H1 (cell line): Measurements from ENCODE around the gene LBX2. TPM values are rescaled to one million over a fixed set of nuclear protein-coding genes. Genes with fewer than 3 reads are reported as not detected.

Source experiments
- CTCF ChIA-PET: fragments of 300-600 bp; sonication (Branson Sonifier 250); formaldehyde crosslinking; loops from one replicate; lab custom pipeline; 2021; ENCODE audit not compliant: partially characterized antibody; lab: Charles Lee
- POLR2A ChIA-PET: fragments of 300-600 bp; sonication (Branson Sonifier 250); formaldehyde crosslinking; loops from one replicate; lab custom pipeline; 2021; ENCODE audit warnings: inconsistent platforms; ENCODE audit not compliant: partially characterized antibody; lab: Charles Lee
- DNase-seq, 2 experiments: peaks; one replicate each; pipeline versions ENCODE4 v3.0.0 to v3.0.0-alpha.2; 2010 to 2022; ENCODE audit warnings: low spot score in 2 of 2, low read depth in 1 of 2, mixed read lengths in 1 of 2
- FAIRE-seq: peaks from 2 replicates; lab custom pipeline; 2011; peaks lifted over from hg19 to GRCh38; lab: Jason Lieb, UNC
- H2AFZ ChIP-seq: 2 replicates; pipeline ENCODE4 v1.8.1; 2012; ENCODE audit warnings: low read length, inconsistent platforms
- H2AK5ac ChIP-seq: 2 replicates; pipeline ENCODE4 v1.6.1; 2013; ENCODE audit warnings: low read depth, low read length
- H2BK120ac ChIP-seq: replicated peaks from 2 replicates; pipeline ENCODE3; 2013; ENCODE audit warnings: low read depth, low read length, inconsistent platforms
- H2BK12ac ChIP-seq: 2 replicates; pipeline ENCODE4 v1.6.1; 2013; ENCODE audit warnings: low read depth, low read length
- H2BK15ac ChIP-seq: 2 replicates; pipeline ENCODE4 v1.6.1; 2013; ENCODE audit warnings: low read length
- H2BK20ac ChIP-seq: 2 replicates; pipeline ENCODE4 v1.6.1; 2013; ENCODE audit warnings: low read length
- H2BK5ac ChIP-seq: 2 replicates; pipeline ENCODE4 v1.6.1; 2013; ENCODE audit warnings: low read depth, low read length
- H3K14ac ChIP-seq: 2 replicates; pipeline ENCODE4 v1.6.1; 2013; ENCODE audit warnings: inconsistent platforms; ENCODE audit not compliant: insufficient read length
- H3K18ac ChIP-seq: 2 replicates; pipeline ENCODE4 v1.6.1; 2013; ENCODE audit warnings: low read length; ENCODE audit errors: extremely low read depth
- H3K23ac ChIP-seq: 2 replicates; pipeline ENCODE4 v1.6.1; 2013; ENCODE audit warnings: inconsistent platforms; ENCODE audit not compliant: insufficient read length
- H3K23me2 ChIP-seq: 2 replicates; pipeline ENCODE4 v1.6.1; 2013; ENCODE audit warnings: low read depth, low read length
- H3K27ac ChIP-seq: 2 replicates; pipeline ENCODE4 v1.6.1; 2011; ENCODE audit warnings: low read depth, low read length, inconsistent platforms
- H3K27me3 ChIP-seq, 4 experiments: replicated peaks in 1 of 4; 1 replicate in 1 of 4; 2 replicates in 3 of 4; pipeline versions ENCODE4 v1.6.1 to v1.8.1; 2011 to 2013; ENCODE audit warnings: low read length in 3 of 4, mild to moderate bottlenecking in 3 of 4, inconsistent platforms in 2 of 4, mixed read lengths in 2 of 4, moderate library complexity in 1 of 4; ENCODE audit not compliant: control insufficient read depth in 3 of 4, insufficient read depth in 3 of 4; ENCODE audit errors: extremely low read depth in 1 of 4
- H3K36me3 ChIP-seq, 4 experiments: 2 replicates each; pipeline versions ENCODE4 v1.6.1 to v1.8.1; 2011 to 2013; ENCODE audit warnings: mild to moderate bottlenecking in 4 of 4, low read length in 3 of 4, moderate library complexity in 2 of 4, control low read depth in 1 of 4, inconsistent platforms in 1 of 4; ENCODE audit not compliant: insufficient read depth in 4 of 4, control insufficient read depth in 2 of 4
- H3K4ac ChIP-seq: replicated peaks from 2 replicates; pipeline ENCODE3; 2013; ENCODE audit warnings: low read length, low read depth, mixed read lengths, inconsistent platforms; ENCODE audit not compliant: insufficient read length
- H3K4me1 ChIP-seq, 4 experiments: replicated peaks in 1 of 4; 1 replicate in 1 of 4; 2 replicates in 3 of 4; pipeline versions ENCODE4 v1.6.1 to v1.8.1; 2011 to 2013; ENCODE audit warnings: low read length in 3 of 4, inconsistent platforms in 2 of 4, mixed read lengths in 1 of 4; ENCODE audit not compliant: insufficient read depth in 4 of 4, control insufficient read depth in 3 of 4
- H3K4me2 ChIP-seq, 2 experiments: 2 replicates each; pipeline versions ENCODE4 v1.6.1 to v1.8.1; 2011 to 2013; ENCODE audit warnings: low read depth in 2 of 2, low read length in 2 of 2, control low read depth in 1 of 2, inconsistent platforms in 1 of 2, mild to moderate bottlenecking in 1 of 2; ENCODE audit not compliant: insufficient read depth in 1 of 2
- H3K4me3 ChIP-seq, 4 experiments: fragments of 200-600, 300-600 bp in 1 of 4; sonication (generic), shearing (Covaris generic), sonication (Bioruptor Twin) in 1 of 4; 2 replicates each; pipeline versions ENCODE4 v1.5.1 to v1.8.1; 2011 to 2016; ENCODE audit warnings: low read length in 4 of 4, low read depth in 3 of 4, control low read depth in 2 of 4, inconsistent platforms in 2 of 4, mild to moderate bottlenecking in 2 of 4, mixed read lengths in 1 of 4, moderate library complexity in 1 of 4; ENCODE audit not compliant: insufficient read depth in 2 of 4; ENCODE audit errors: extremely low read depth in 1 of 4
- H3K56ac ChIP-seq: replicated peaks from 2 replicates; pipeline ENCODE3; 2013; ENCODE audit warnings: low read depth, mild to moderate bottlenecking, mixed read lengths, low read length, inconsistent platforms; ENCODE audit not compliant: insufficient read length
- H3K79me1 ChIP-seq: 2 replicates; pipeline ENCODE4 v1.6.1; 2013; ENCODE audit warnings: low read depth, low read length, control low read depth
- H3K79me2 ChIP-seq, 2 experiments: 2 replicates each; pipeline versions ENCODE4 v1.6.1 to v1.8.1; 2012 to 2013; ENCODE audit warnings: low read length in 2 of 2, mild to moderate bottlenecking in 2 of 2, inconsistent platforms in 1 of 2; ENCODE audit not compliant: insufficient read depth in 2 of 2, control insufficient read depth in 1 of 2
- H3K9ac ChIP-seq, 4 experiments: replicated peaks in 1 of 4; 1 replicate in 1 of 4; 2 replicates in 3 of 4; pipeline versions ENCODE4 v1.6.1 to v1.8.1; 2011 to 2013; ENCODE audit warnings: low read depth in 3 of 4, low read length in 3 of 4, control low read depth in 2 of 4, mild to moderate bottlenecking in 2 of 4, moderate library complexity in 2 of 4, inconsistent platforms in 1 of 4; ENCODE audit errors: extremely low read depth in 1 of 4
- H3K9me3 ChIP-seq, 2 experiments: 2 replicates each; pipeline versions ENCODE4 v1.6.1 to v1.8.1; 2012 to 2013; ENCODE audit warnings: mild to moderate bottlenecking in 2 of 2, moderate library complexity in 2 of 2, control low read depth in 1 of 2, inconsistent platforms in 1 of 2, low read depth in 1 of 2, low read length in 1 of 2, mixed read lengths in 1 of 2; ENCODE audit not compliant: insufficient read depth in 2 of 2
- H4K20me1 ChIP-seq, 2 experiments: replicated peaks in 1 of 2; 2 replicates each; pipeline versions ENCODE3 to v1.8.1; 2011 to 2013; ENCODE audit warnings: inconsistent platforms in 2 of 2, low read length in 2 of 2, mild to moderate bottlenecking in 1 of 2; ENCODE audit not compliant: insufficient read depth in 2 of 2, control insufficient read depth in 1 of 2
- H4K5ac ChIP-seq: 2 replicates; pipeline ENCODE4 v1.6.1; 2013; ENCODE audit warnings: low read length, low read depth, mixed read lengths, inconsistent platforms; ENCODE audit not compliant: insufficient read length
- H4K8ac ChIP-seq: 2 replicates; pipeline ENCODE4 v1.8.0; 2013; ENCODE audit warnings: mild to moderate bottlenecking, moderate library complexity, low read length, inconsistent platforms; ENCODE audit not compliant: insufficient read depth; ENCODE audit errors: extremely low read depth
- H4K91ac ChIP-seq: replicated peaks from 2 replicates; pipeline ENCODE3; 2013; ENCODE audit warnings: low read length, mixed read lengths, inconsistent platforms; ENCODE audit not compliant: insufficient read length
- ASH2L ChIP-seq: fragments of 200-600, 300-600 bp; sonication (generic); IDR thresholded peaks from one replicate; pipeline ENCODE4 v1.7.1; 2017; ENCODE audit warnings: low read length
- CREB1 ChIP-seq: IDR thresholded peaks from 2 replicates; pipeline ENCODE4 v1.6.1; 2012; ENCODE audit warnings: inconsistent platforms
- EZH2 ChIP-seq: fragments of 200-600 bp; sonication (generic); IDR thresholded peaks from 2 replicates; pipeline ENCODE4 v1.7.1; 2012; ENCODE audit warnings: low read depth, mild to moderate bottlenecking, moderate library complexity, low read length, inconsistent platforms; ENCODE audit not compliant: severe bottlenecking
- HDAC2 ChIP-seq, 2 experiments: fragments of 300-600 bp in 1 of 2; sonication (generic) in 1 of 2; IDR thresholded peaks; 2 replicates each; pipeline ENCODE4 v1.6.1; 2011 to 2012; ENCODE audit warnings: low read depth in 2 of 2, low read length in 2 of 2, mild to moderate bottlenecking in 2 of 2, moderate library complexity in 2 of 2, borderline replicate concordance in 1 of 2, inconsistent platforms in 1 of 2
- POU5F1 ChIP-seq: IDR thresholded peaks from 2 replicates; pipeline ENCODE4 v1.6.1; 2011; ENCODE audit warnings: low read depth, mild to moderate bottlenecking, low read length, moderate library complexity
- RXRA ChIP-seq: IDR thresholded peaks from 2 replicates; pipeline ENCODE4 v1.6.1; 2011; ENCODE audit warnings: low read depth, mild to moderate bottlenecking, low read length, moderate library complexity; ENCODE audit not compliant: insufficient read depth
- SAP30 ChIP-seq: fragments of 300-600 bp; sonication (generic); IDR thresholded peaks from 2 replicates; pipeline ENCODE4 v1.7.1; 2012; ENCODE audit warnings: low read length, moderate library complexity, mild to moderate bottlenecking, inconsistent platforms; ENCODE audit not compliant: insufficient read depth, insufficient replicate concordance
- SIX5 ChIP-seq: IDR thresholded peaks from 2 replicates; pipeline ENCODE4 v1.6.1; 2011; ENCODE audit warnings: mild to moderate bottlenecking, low read depth, low read length
- TAF1 ChIP-seq: IDR thresholded peaks from 2 replicates; pipeline ENCODE4 v1.6.1; 2011; ENCODE audit warnings: mild to moderate bottlenecking, low read depth, low read length
- ZNF274 ChIP-seq: IDR thresholded peaks from 2 replicates; pipeline ENCODE4 v1.7.0; 2012; ENCODE audit warnings: low read length, borderline replicate concordance; ENCODE audit errors: extremely low read depth
- WGBS, 2 experiments: shearing (Covaris generic) in 1 of 2; methylation state at CpG; one replicate each; pipeline versions ENCODE4 v1.1.6 to v1.1.7; 2013 to 2015; ENCODE audit warnings: low lambda C conversion rate in 2 of 2, mixed read lengths in 2 of 2, inconsistent platforms in 1 of 2, low coverage in 1 of 2, missing lambda C conversion rate in 1 of 2; ENCODE audit not compliant: insufficient replicate concordance in 2 of 2, insufficient coverage in 1 of 2, insufficient read length in 1 of 2; ENCODE audit errors: extremely low coverage in 1 of 2, missing lambda C conversion rate in 1 of 2; 5-methylcytosine and 5-hydroxymethylcytosine counted together
- polyA plus RNA-seq, 7 experiments: library from polyadenylated mRNA; depleted of rRNA in 3 of 7; stranded (reverse) in 5 of 7; unstranded in 2 of 7; fragments of >200 nt in 5 of 7; fragments of 200-250 nt in 2 of 7; gene quantifications; 1 replicate in 5 of 7; 2 replicates in 1 of 7; 4 replicates in 1 of 7; pipeline versions ENCODE4 v1.2.1 to v1.2.3, GENCODE V29; 2011 to 2013; ENCODE audit warnings: missing spikeins in 2 of 7, mixed read lengths in 2 of 7
- total RNA-seq: library from RNA; stranded (reverse); fragmentation: NEBNext Ultra II Directional; extraction: Animal tissue kit (Norgen Biotek cat#: 25700); gene quantifications from 2 replicates; pipeline ENCODE4 v1.2.1, GENCODE V29; 2021

LBX2 gene
- total and polyA plus RNA-seq, 2 of the 8 experiments (the other 6 are each of a cell fraction or from before 2014, with no cell fraction given) = 0.27 TPM; not detected in 1

DNA sequence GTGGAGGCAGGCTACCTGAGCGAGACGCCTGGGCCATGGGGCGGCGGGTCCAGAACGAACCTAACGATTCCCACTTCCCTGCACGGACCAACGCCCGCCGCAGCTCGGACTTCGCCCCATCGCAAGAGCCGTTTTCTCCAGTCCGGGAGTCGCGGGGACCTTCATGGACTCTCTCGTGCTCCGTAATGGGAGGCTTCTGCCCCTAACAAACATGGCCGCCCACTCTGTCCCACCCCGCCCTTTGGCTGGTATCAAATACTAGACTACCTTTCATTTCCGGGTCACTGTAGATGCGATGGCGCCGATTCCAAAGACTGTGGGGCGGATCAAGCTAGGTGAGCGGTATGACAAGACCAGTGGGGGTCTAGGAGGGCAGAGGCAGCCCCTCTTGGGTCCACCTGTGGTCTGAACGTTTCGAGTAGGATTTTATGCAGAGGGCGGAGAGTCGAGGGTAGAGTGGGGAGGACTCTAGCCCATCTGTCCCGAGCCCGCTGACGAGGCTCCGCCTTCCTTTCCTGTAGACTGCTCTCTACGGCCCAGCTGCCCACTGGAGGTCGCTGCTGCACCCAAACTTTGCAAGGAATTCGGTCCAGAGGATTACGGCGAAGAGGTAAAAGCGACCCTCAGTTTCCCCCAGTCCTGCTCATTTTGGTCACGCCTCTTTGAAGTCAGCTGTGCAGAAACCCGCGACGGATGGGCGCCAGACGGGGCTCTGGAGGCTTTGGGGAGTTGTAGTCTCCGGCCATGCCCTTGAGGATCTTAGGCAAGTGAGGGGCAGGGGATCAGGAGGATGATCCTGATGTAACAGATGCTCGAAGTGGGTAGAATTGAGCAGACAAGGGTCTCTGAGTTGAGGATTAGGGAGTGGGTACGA is 16.4 kb downstream of the LBX2 start, which contains the start of the genes CCDC142 and TTC31:
CCDC142 (minus strand) TSS at position 198 of the 874 bp plus-strand sequence; CDS start at position 37, 161 bp downstream.
TTC31 (plus strand) TSS at position 281 of the 874 bp plus-strand sequence; CDS start at position 296, 15 bp downstream.
- no peak within 1 kb of the TSS for H2BK20ac ChIP-seq
- DNase-seq (peak; percentile 83 to 96), FAIRE-seq (peak; percentile 66)
- H3K4me3 ChIP-seq = peak within 1 kb of the TSS; percentile 69 to 99 (median 93)
- H3K27me3 ChIP-seq = no peaks in the 10 kb centered on the region; a peak in 1 of 7 replicates
- WGBS, 2 experiments = 4% methylated on average over 50 of the region's 50 CpGs; no CpG with 5 or more reads in 1 of the 2 experiments
- peak within 1 kb of the TSS; percentile 95 for H4K5ac ChIP-seq
- no peaks in the 10 kb centered on the region; the same call in 1 of the 2 replicates for H3K79me1 ChIP-seq
- H2BK120ac ChIP-seq = peak within 1 kb of the TSS; percentile 99
- peaks cover 9% of the 10 kb centered on the region; the same call in 1 of the 2 replicates for H3K23me2 ChIP-seq
- H4K20me1 ChIP-seq = peaks cover 4 to 8% of the 10 kb centered on the region in 2 experiments
- peak within 1 kb of the TSS; percentile 95 for H3K56ac ChIP-seq
- H3K4me1 ChIP-seq = peaks cover 0 to 10% (median 4%) of the 10 kb centered on the region in 4 experiments; a peak in 4 of 7 replicates
- peak within 1 kb of the TSS; percentile 100 for H3K18ac ChIP-seq
- H3K4ac ChIP-seq = peak within 1 kb of the TSS; percentile 85
- H3K9ac ChIP-seq = peak within 1 kb of the TSS; percentile 68 to 87 (median 82)
- no peak within 1 kb of the TSS for H3K23ac ChIP-seq
- H3K9me3 ChIP-seq = no peaks in the 10 kb centered on the region
- POLR2A ChIA-PET = interaction anchor here (0.9 to 7.3 kb wide), 21 partner anchors 9 to 105 kb away, joined by 3 to 85 read pairs (median 6); partner anchors contain the start of genes AUP1, C2orf81, DQX1 and HTRA2
- no peak within 1 kb of the TSS; the same call in 1 of the 2 replicates for H2BK12ac ChIP-seq
- H3K79me2 ChIP-seq = peaks cover 0 to 9% of the 10 kb centered on the region in 2 experiments; a peak in 1 of 4 replicates
- H3K27ac ChIP-seq = peak within 1 kb of the TSS; percentile 92
- no peak within 1 kb of the TSS for H3K14ac ChIP-seq
- H2BK15ac ChIP-seq = 0 out of 2 replicates have a peak within 1 kb of the TSS, but pooled peaks have one; percentile 92
- no peak within 1 kb of the TSS for H2AK5ac ChIP-seq
- peak within 1 kb of the TSS; percentile 98 for H4K91ac ChIP-seq
- peak within 1 kb of the TSS; percentile 97 for H2BK5ac ChIP-seq
- H2AFZ ChIP-seq = peak within 1 kb of the TSS; percentile 97; the same call in 1 of the 2 replicates
- peak within 1 kb of the TSS; percentile 99 for H4K8ac ChIP-seq
- CTCF ChIA-PET = interaction anchor here (1.0 to 8.0 kb wide), 26 partner anchors 10 to 108 kb away, joined by 3 to 73 read pairs (median 6); partner anchors contain the start of genes AUP1, HTRA2, INO80B and LBX2
- peak within 1 kb of the TSS; percentile 98 to 100 for H3K4me2 ChIP-seq
- H3K36me3 ChIP-seq = peaks cover 0 to 6% (median 2%) of the 10 kb centered on the region in 4 experiments; a peak in 5 of 8 replicates
- TF ChIP-seq EZH2 (no peak), ZNF274 (no peak), SAP30 (peak; percentile 34), SIX5 (peak; percentile 44), HDAC2 (IDR thresholded peaks at IDR 0.05; ENCODE audit: borderline replicate concordance in 1 of 2, low read depth in 2 of 2, low read length in 2 of 2) (peak in 1 of 2 experiments; percentile 87; a peak in 2 of 4 replicates), POU5F1 (no peak), TAF1 (peak; percentile 74), ASH2L (peak; percentile 84), CREB1 (peak; percentile 71), RXRA (no peak)
